HCT116 (cell line): ENCODE data around the gene CDH16. TPM values are rescaled to one million over a fixed set of nuclear protein-coding genes. Genes with fewer than 3 reads are reported as not detected.

Experiments used
- CEBPB ChIP-seq: IDR thresholded peaks from 2 replicates; pipeline ENCODE4 v1.6.1; 2012; ENCODE audit warnings: low read depth
- CTCF ChIP-seq, 3 experiments: fragments of 200-600 bp in 1 of 3; sonication (generic) in 1 of 3; IDR thresholded peaks in 2 of 3; conservative IDR thresholded peaks in 1 of 3; 2 replicates each; pipeline ENCODE4 v1.5.1; 2012 to 2017; ENCODE audit warnings: low read depth in 2 of 3, low read length in 2 of 3, antibody characterized with exemption in 1 of 3, borderline replicate concordance in 1 of 3, control low read depth in 1 of 3, mild to moderate bottlenecking in 1 of 3, mixed read lengths in 1 of 3, mixed run types in 1 of 3, moderate library complexity in 1 of 3; ENCODE audit not compliant: insufficient read depth in 1 of 3
- FOSL1 ChIP-seq: IDR thresholded peaks from 2 replicates; pipeline ENCODE4 v1.6.1; 2012; ENCODE audit warnings: low read depth
- JUND ChIP-seq: IDR thresholded peaks from 2 replicates; pipeline ENCODE4 v1.6.1; 2012
- REST ChIP-seq: IDR thresholded peaks from 2 replicates; pipeline ENCODE4 v1.6.1; 2012; ENCODE audit warnings: low read depth
- SIN3A ChIP-seq: IDR thresholded peaks from 2 replicates; pipeline ENCODE4 v1.6.1; 2012; ENCODE audit warnings: low read depth
- YY1 ChIP-seq: IDR thresholded peaks from 2 replicates; pipeline ENCODE4 v1.6.1; 2011; ENCODE audit warnings: low read length, low read depth, moderate library complexity, mild to moderate bottlenecking; ENCODE audit not compliant: insufficient replicate concordance; ENCODE audit errors: extremely low read depth
- ZNF274 ChIP-seq: fragments of 200-500 bp; sonication (Bioruptor generic); IDR thresholded peaks from 2 replicates; pipeline ENCODE4 v1.6.1; 2014; ENCODE audit warnings: mild to moderate bottlenecking, low read depth, low read length, inconsistent platforms
- total RNA-seq: library from RNA; stranded (reverse); gene quantifications from one replicate; pipeline ENCODE4 v1.2.1, GENCODE V29; 2021; ENCODE audit not compliant: unreplicated experiment

CDH16 gene
- total RNA-seq, 1 experiment from 2014 or later = not detected

GRCh38 chr16:66926961-66927436 is 8.3 kb upstream of the CDH16 start (continued):
- TF ChIP-seq REST = no peak
- no peak for TF ChIP-seq CEBPB
- no peak for TF ChIP-seq ZNF274
- no peak for TF ChIP-seq SIN3A
- TF ChIP-seq JUND = no peak
- no peak for TF ChIP-seq YY1
- no peak for TF ChIP-seq FOSL1
- no peak for TF ChIP-seq CTCF (IDR thresholded peaks at IDR 0.05 in 2 of 3, conservative IDR thresholded peaks at IDR 0.05 in 1 of 3; ENCODE audit: borderline replicate concordance in 1 of 3, insufficient read depth in 1 of 3, low read depth in 2 of 3, low read length in 2 of 3)
